GF-D8 (cell line): Measurements from ENCODE around the gene PSTPIP1.

Experiments
- DNase-seq: peaks from one replicate; lab custom pipeline; 2025; lab: John Stamatoyannopoulos, UW

PSTPIP1 gene

DNA sequence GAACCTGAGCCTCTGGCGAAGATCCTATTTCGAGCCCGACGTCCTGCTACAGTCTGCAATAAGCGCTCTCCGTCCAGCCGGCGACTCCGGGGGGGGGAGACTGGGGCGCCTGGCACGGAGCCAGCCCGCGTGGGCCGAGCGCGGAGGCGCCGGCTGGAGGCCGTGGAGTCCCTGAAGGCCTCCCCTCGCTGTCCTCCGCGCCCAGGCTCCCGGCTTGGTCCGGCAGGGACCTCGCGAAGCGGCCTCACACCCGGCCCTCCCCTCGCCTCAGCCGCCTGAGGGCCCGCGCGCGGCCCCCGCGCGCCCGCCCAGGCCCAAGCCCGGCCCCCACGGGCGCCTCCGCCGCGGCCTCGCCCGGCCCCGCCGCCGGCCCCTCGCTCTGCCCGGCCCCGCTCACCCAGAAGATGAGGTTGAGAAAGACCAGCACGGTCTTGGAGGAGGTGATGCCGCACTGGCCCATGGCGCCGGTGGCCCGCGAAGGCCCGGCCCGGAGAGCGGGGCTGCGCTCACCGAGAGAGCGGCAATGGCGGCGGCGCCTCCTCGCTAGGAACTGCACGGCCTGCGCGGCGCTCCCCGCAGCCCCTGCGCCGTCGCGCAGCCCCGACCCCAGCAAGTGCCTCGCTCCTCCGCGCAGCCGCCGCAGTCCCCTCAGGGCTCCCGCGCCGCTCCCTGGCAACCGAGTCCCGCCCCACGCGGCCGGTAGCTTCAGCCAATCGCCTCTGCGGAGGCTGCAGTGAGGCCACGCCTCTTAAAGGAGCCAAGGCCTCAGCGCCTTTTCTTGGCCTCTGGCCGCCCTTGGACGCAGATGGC lies 75.8 kb downstream of the PSTPIP1 start, which contains the start of gene TSPAN3:
Gene TSPAN3 (minus strand): TSS at position 615 of the 810 bp plus-strand sequence. CDS start 155 bp downstream, at position 460.
- peak; percentile 74 for DNase-seq

DNA sequence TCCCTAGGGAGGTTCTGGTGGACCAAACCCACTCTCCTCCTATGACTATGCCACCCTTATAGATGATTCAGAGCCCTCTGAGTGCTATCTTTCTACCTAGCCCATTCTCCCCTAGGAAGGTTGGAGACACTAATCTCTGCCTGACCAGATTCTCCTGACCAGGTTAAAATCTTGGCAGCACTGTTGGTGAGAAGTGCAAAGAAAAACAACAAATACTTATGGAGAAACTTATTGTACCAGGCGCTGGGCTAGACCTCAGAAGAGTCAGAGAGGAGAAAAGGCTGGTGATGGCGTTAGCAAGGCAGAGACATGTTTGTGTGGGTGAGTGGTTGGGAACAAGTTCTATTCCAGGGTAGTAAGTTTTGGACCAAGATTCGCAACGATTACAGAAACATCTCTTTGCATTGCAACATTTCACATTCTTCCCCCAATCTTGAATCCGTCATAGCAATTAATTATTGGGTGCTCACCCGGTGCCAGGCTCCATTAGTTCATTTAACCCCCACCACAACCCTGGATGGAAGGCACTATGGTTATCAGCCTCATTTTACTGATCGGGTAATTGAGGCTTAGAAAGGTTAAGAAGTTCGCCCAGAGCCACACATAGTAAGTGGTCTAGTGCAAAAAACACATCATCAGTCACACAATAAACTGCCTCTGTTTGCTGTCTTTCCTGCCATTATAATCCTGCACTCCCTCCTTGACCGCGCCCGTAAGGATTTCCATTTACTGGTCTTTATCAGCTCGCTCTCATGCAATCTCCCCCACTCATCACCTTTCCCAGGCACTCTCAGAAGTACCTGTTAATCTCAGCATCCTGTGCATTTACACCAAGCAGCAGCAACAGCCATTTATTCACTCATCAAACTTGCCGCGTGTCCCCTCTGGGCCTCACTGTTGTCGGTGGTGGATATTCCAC lies 76.6 kb downstream of the PSTPIP1 start:
- no peak for DNase-seq

DNA sequence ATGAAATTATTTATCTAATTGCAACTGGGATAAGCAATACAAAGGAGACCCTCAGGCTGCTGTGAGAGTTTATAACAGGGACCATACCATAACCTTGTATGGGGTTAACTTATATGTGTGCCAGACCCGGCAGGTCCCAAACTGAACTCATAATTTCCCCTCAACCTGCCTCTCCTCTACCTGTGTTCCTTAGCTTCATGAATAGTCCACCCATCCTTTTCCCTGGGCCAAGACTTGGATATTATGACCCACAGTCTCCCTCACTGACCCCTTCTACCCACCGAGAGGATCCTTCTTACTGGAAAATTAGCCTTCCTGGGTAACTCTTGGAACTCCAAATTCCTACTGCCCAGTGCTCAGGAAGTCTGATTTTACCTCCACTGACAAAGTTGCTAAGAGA lies 79.4 kb downstream of the PSTPIP1 start:
- DNase-seq = no peak

DNA sequence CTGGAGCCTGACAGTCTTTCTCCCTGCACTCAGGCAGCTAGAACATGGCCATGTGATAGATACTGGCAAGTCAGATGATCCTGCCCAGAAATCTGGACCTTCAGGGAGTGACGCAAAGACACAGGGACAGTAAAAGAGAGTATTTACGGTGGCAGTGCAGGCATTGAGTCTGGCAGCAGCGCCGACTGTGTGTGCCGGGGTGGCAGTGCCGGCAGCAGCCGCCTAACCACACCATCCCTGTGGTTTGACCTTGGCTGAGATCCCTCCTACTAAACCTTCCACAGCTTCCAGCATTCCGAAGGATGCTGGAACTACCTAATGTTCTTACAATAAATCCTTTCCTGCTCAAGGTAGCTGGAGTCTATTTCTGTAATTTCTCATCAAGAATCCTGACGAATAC lies 80.6 kb downstream of the PSTPIP1 start:
- DNase-seq = no peak

DNA sequence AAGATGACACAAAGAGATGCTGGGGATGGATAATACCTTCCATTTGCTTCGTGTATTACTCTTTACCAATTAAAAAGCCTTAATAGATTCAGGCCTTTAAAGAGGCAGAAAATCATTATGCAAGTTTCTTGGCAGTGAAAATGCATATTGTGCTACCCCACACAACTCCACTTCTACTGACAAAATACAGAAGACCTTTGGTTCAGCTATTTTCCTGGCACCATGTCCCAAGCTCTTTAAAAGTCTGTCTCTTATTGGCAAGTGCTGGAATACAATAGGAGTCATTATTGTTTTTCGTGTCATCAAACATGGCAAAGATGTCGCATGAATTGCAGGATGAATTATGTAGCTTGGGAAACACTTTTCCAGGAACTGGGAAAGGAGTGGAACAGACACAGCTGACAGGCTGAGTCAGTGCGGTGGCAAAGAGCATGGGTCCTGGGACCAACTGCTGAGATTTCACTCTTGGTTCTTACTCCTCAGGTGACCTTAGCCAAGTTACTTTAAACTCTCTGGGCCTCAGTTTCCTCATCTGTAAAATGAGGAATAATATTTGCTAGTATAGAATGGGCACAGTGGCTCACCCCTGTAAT lies 81.5 kb downstream of the PSTPIP1 start:
- no peak for DNase-seq

DNA sequence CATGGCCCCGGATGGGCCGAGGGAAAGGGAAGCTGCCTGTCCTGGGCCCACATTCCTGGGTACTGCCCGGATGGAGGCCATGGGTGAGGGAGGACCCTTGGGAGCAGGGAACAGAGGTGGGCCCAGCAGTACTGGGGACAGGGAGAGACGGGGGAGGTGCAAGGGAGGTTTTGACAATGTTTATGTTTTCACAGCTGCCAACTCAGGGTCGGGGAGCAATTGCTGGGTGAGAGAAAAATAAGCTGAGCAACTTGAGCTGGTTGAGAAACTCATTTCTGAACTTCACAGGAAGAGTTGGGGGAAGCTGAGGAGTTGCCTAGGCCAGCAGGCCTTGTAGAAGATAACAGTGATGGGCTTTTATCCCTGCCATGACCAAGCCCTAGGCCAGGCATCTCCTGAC lies 87.0 kb downstream of the PSTPIP1 start:
- DNase-seq = no peak

DNA sequence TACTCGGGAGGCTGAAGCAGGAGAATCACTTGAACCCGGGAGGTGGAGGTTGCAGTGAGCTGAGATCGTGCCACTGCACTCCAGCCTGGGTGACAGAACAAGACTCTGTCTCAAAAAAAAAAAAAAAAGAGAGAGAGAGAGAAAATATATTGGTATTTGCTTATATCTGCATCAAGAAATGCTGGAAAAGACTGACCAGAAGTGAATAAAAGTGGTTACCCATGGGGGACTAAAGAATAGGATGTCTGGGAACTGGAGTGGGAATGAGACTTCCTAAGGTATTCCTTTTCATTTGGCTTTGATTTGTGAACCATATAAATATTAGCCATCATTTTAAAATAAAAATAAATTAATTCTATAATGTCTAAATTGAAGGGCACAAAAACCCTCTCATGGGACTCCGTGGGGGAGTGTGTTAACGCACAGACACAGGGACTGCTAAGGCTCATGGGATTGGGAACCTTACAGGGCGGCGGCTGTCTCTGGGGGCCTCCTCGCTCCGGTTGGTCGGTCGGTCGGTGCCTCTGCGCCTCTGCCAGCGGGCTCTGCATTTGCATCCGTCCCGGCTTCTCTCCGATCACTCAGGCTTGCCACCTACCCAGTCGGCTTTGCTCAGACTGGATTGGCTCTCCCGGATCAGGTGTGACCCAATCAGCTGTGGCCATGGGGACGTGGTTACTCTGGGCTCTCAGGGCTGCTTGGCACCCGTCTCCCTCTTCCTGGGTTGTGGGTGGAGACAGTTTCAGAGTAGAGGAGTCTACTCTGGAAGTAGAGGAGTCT lies 88.6 kb downstream of the PSTPIP1 start:
- DNase-seq = no peak

DNA sequence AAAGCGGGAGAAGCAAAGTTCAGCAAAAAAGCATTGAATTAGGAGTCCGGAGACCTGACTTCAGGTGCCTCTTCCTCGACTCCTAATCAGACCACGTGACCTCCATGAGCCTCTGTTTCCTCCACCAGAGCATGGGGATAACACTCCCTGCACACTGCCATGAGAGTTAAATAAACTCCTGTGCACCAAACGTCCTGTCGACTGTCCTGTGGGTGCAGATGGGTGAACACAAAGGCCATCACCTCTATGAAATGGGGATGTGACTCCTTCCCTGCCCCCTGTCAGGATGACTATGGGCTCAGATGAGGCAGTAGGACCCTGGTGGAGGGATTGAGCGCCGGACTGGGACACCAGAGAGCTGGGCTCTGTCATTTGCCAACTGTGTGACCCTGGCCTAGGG lies 89.5 kb downstream of the PSTPIP1 start:
- DNase-seq = no peak

DNA sequence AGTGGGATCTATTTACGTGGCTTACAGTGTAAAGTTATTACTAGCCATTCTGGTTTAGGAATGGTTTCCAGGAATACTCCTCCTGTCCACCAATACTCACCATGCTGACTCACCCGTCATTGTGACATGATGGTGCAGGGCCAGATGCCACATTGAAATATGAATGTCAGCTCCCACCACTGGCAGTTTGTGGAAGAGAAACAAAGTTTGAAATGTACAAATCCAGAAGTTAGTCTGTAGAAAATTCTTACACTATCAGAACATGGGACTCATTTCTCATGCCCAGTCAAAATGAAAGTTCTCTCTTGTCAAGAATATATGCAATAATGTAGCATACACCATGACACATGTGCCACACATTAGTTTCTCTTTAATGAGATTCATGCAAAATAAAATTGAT lies 90.4 kb downstream of the PSTPIP1 start:
- no peak for DNase-seq
